Activated naive CD4-positive, alpha-beta T cell treated with anti-CD3 and anti-CD28 coated beads, Interleukin-2, amount 50 U/mL, for 24 hours (primary cell): ENCODE measurements around the gene MKRN2OS.

Experiments used
- H3K27ac Mint-ChIP-seq: one replicate; pipeline ENCODE4 v1.8.0; 2021; ENCODE audit warnings: mild to moderate bottlenecking, mixed read lengths
- H3K27me3 Mint-ChIP-seq: one replicate; pipeline ENCODE4 v1.8.0; 2021; ENCODE audit warnings: mixed read lengths
- H3K36me3 Mint-ChIP-seq: one replicate; pipeline ENCODE4 v1.8.0; 2021; ENCODE audit warnings: mixed read lengths
- H3K4me1 Mint-ChIP-seq: one replicate; pipeline ENCODE4 v1.8.0; 2021; ENCODE audit warnings: mixed read lengths
- H3K4me3 Mint-ChIP-seq: one replicate; pipeline ENCODE4 v1.8.0; 2021; ENCODE audit warnings: mild to moderate bottlenecking, mixed read lengths
- H3K9me3 Mint-ChIP-seq: one replicate; pipeline ENCODE4 v1.8.0; 2021; ENCODE audit warnings: mixed read lengths

The MKRN2OS gene

GRCh38 chr3:12508291-12508700 lies 37.0 kb downstream of the MKRN2OS start:
- Mint-ChIP-seq H3K4me3 (no peak overlapping the region), H3K36me3 (peaks cover 18% of the 10 kb centered on the region), H3K27ac (no peak overlapping the region), H3K4me1 (no peaks in the 10 kb centered on the region), H3K9me3 (no peaks in the 10 kb centered on the region), H3K27me3 (no peaks in the 10 kb centered on the region)

- H3K36me3 Mint-ChIP-seq = peaks cover 21% of the 10 kb centered on the region
- no peak overlapping the region for H3K4me3 Mint-ChIP-seq
- no peaks in the 10 kb centered on the region for H3K27me3 Mint-ChIP-seq
- H3K9me3 Mint-ChIP-seq = no peaks in the 10 kb centered on the region
- H3K27ac Mint-ChIP-seq = no peak overlapping the region
- no peaks in the 10 kb centered on the region for H3K4me1 Mint-ChIP-seq
These were observed 37.6 kb downstream of the MKRN2OS start for GRCh38 chr3:12507591-12508281.

DNA sequence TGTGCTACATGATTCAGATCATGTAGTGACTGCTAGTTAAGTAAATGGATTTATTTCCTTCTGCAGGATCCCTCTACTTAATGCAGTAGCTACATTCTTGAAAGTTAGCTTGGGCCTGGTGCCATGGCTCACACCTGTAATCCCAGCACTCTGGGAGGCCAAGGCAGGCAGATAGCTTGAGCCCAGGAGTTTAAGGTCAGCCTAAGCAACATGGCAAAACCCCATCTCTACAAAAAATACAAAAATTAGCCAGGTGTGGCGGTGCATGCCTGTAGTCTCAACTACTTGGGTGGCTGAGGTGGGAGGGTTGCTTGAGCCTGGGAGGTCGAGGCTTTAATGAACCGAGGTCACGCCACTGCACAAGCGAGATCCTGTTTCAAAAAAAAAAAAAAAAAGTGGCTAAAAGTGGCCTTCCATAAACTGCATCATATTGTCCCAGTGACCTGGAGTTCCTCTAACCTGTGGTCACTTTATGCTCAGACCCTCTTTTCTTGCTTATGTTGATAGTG lies 39.0 kb downstream of the MKRN2OS start:
- no peak overlapping the region for H3K4me3 Mint-ChIP-seq
- H3K9me3 Mint-ChIP-seq = no peaks in the 10 kb centered on the region
- no peaks in the 10 kb centered on the region for H3K27me3 Mint-ChIP-seq
- H3K4me1 Mint-ChIP-seq = no peaks in the 10 kb centered on the region
- peaks cover 21% of the 10 kb centered on the region for H3K36me3 Mint-ChIP-seq
- no peak overlapping the region for H3K27ac Mint-ChIP-seq

GRCh38 chr3:12503126-12503957 lies 42.0 kb downstream of the MKRN2OS start:
- Mint-ChIP-seq H3K27me3 (no peaks in the 10 kb centered on the region), H3K4me3 (no peak overlapping the region), H3K36me3 (peaks cover 25% of the 10 kb centered on the region), H3K9me3 (no peaks in the 10 kb centered on the region), H3K27ac (peak overlapping the region; percentile 35), H3K4me1 (no peaks in the 10 kb centered on the region)

DNA sequence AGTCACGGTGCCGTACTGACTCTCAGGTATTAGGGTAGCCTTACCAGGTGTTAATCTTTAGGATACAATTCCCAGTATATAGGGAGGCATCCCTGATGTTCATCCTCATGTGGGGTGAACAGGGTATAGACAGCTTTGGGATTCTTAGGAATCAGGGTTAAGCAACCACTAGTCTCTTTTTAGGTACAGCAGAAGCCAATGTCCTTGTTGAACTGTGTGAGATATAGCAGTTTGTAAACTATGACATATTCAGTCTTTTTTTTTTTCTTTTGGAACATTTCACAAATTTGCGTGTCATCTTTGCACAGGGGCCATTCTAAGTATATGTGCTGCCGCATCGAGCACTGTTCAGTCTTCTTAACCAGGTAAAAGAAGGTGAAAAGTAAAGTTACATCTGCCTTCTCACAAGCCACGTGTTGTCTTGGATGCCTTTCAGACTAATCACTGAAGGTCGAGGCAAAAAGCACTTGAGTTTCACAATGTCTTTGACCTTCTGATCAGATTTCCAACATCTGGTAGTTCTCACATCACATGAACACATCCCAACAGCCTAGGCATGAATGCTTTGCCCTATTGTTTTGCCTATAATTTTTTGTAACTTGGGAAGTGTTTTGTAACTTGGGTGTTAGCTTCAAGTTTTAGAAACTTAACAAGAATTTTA lies 43.8 kb downstream of the MKRN2OS start:
- Mint-ChIP-seq H3K27ac (no peak overlapping the region), H3K36me3 (peaks cover 28% of the 10 kb centered on the region), H3K4me1 (no peaks in the 10 kb centered on the region), H3K27me3 (no peaks in the 10 kb centered on the region), H3K9me3 (no peaks in the 10 kb centered on the region), H3K4me3 (no peak overlapping the region)

GRCh38 chr3:12499474-12499873 lies 45.8 kb downstream of the MKRN2OS start:
- H3K4me3 Mint-ChIP-seq = no peak overlapping the region

GRCh38 chr3:12496453-12496761 lies 48.9 kb downstream of the MKRN2OS start:
- peaks cover 27% of the 10 kb centered on the region for H3K36me3 Mint-ChIP-seq

More at GRCh38 chr3:12499474-12499873, 45.8 kb downstream of the MKRN2OS start:
- no peaks in the 10 kb centered on the region for H3K4me1 Mint-ChIP-seq
- H3K27ac Mint-ChIP-seq = no peak overlapping the region
- no peaks in the 10 kb centered on the region for H3K27me3 Mint-ChIP-seq
- H3K36me3 Mint-ChIP-seq = peaks cover 27% of the 10 kb centered on the region
- H3K9me3 Mint-ChIP-seq = no peaks in the 10 kb centered on the region

GRCh38 chr3:12495749-12496452 lies 49.4 kb downstream of the MKRN2OS start:
- Mint-ChIP-seq H3K27me3 (no peaks in the 10 kb centered on the region), H3K4me1 (no peaks in the 10 kb centered on the region), H3K36me3 (peaks cover 27% of the 10 kb centered on the region), H3K4me3 (no peak overlapping the region), H3K27ac (no peak overlapping the region), H3K9me3 (no peaks in the 10 kb centered on the region)

More at GRCh38 chr3:12496453-12496761, 48.9 kb downstream of the MKRN2OS start:
- Mint-ChIP-seq H3K4me1 (no peaks in the 10 kb centered on the region), H3K4me3 (no peak overlapping the region), H3K9me3 (no peaks in the 10 kb centered on the region), H3K27me3 (no peaks in the 10 kb centered on the region), H3K27ac (no peak overlapping the region)

DNA sequence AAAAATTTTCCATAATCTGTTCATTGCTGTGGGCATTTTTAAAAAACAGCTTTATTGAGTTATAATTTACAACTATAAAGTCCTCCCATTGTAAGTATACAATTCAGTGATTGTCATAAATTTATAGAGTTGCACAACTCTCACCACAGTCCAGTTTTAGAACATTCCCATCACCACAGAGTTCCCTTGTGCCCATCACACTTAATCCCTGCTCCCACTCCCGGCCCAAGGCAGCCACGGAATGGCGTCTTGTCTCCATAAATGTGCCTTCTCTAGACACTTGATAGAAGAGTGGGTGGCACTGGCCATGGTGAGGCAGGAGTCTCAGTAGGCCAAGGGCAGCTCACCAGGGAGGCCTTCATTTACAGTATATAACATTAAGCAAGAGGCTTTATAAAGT lies 54.8 kb downstream of the MKRN2OS start:
- Mint-ChIP-seq H3K36me3 (peaks cover 26% of the 10 kb centered on the region), H3K4me1 (peaks cover 17% of the 10 kb centered on the region), H3K4me3 (no peak overlapping the region), H3K27me3 (no peaks in the 10 kb centered on the region), H3K9me3 (no peaks in the 10 kb centered on the region), H3K27ac (no peak overlapping the region)

DNA sequence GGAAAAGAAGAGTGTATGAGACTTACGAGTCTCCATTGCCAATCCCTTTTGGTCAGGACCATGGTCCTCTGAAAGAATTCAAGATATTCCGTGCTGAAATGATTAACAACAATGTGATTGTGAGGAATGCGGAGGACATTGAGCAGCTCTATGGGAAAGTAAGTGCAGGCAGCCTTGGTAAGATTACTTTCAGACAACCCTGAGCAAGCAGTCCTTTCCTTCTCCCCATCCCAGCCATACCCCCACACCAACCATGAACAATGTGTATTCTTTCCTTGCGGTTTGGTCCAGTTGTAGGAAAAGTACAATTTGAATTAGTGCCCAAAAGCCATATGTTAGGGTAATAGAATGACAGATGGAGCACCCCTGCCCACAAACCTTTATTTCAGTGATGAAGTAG lies 55.5 kb downstream of the MKRN2OS start:
- Mint-ChIP-seq H3K4me3 (no peak overlapping the region), H3K36me3 (peaks cover 28% of the 10 kb centered on the region), H3K9me3 (no peaks in the 10 kb centered on the region), H3K27ac (no peak overlapping the region), H3K27me3 (no peaks in the 10 kb centered on the region), H3K4me1 (peaks cover 24% of the 10 kb centered on the region)
